GM23338 (cell line): Measurements from ENCODE around the gene PTPN6.

Experiments used
- CREB1 ChIP-seq: fragments of 250-450 bp; sonication (Bioruptor Pico); IDR thresholded peaks from 2 replicates; pipeline ENCODE4 v1.5.0; 2020; ENCODE audit warnings: low read depth, mild to moderate bottlenecking, moderate library complexity
- CTCF ChIP-seq, 2 experiments: fragments of 200-600 bp in 1 of 2; sonication (generic) in 1 of 2; conservative IDR thresholded peaks; 2 replicates each; pipeline versions ENCODE4 v1.5.1 to v1.6.1; 2016 to 2017; ENCODE audit warnings: antibody characterized with exemption in 2 of 2, low read depth in 2 of 2, mild to moderate bottlenecking in 2 of 2, moderate library complexity in 1 of 2
- ETS1 ChIP-seq: IDR thresholded peaks from 2 replicates; pipeline ENCODE4 v1.6.1; 2016; ENCODE audit warnings: antibody characterized with exemption
- EZH2 ChIP-seq: fragments of 200-600 bp; sonication (generic); IDR thresholded peaks from one replicate; pipeline ENCODE4 v1.8.0; 2017; ENCODE audit warnings: antibody characterized with exemption, mild to moderate bottlenecking, low read depth; ENCODE audit not compliant: unreplicated experiment

- no peak for TF ChIP-seq CTCF (conservative IDR thresholded peaks at IDR 0.05; ENCODE audit: low read depth in 2 of 2)
- no peak for TF ChIP-seq ETS1
- no peak for TF ChIP-seq EZH2
- TF ChIP-seq CREB1 (CRISPR knock-in tag), result no peak
Measured at GRCh38 chr12:6975297-6976032, 24.3 kb downstream of the PTPN6 start.
